ENCODE measurements around the gene ABCA4. TPM values are rescaled to one million over a fixed set of nuclear protein-coding genes. Genes with fewer than 3 reads are reported as not detected.
A peak's percentile ranks its signal among the peaks of the same experiment; 100 is the strongest.

Gene ABCA4
- total RNA-seq, 1 experiment from 2014 or later, result not detected

GRCh38 chr1:94084547-94084946 is 36.4 kb downstream of the ABCA4 start:
- intact Hi-C loops (cut with micrococcal nuclease), result no loop called here
- ChIA-PET POLR2A (no interaction called here), CTCF (interaction anchor here (0.6 to 1.6 kb wide), 2 partner anchors 11 to 131 kb away, joined by 3 to 6 read pairs; no protein-coding TSS in a partner anchor)
- TF ChIP-seq, protein P1, sequence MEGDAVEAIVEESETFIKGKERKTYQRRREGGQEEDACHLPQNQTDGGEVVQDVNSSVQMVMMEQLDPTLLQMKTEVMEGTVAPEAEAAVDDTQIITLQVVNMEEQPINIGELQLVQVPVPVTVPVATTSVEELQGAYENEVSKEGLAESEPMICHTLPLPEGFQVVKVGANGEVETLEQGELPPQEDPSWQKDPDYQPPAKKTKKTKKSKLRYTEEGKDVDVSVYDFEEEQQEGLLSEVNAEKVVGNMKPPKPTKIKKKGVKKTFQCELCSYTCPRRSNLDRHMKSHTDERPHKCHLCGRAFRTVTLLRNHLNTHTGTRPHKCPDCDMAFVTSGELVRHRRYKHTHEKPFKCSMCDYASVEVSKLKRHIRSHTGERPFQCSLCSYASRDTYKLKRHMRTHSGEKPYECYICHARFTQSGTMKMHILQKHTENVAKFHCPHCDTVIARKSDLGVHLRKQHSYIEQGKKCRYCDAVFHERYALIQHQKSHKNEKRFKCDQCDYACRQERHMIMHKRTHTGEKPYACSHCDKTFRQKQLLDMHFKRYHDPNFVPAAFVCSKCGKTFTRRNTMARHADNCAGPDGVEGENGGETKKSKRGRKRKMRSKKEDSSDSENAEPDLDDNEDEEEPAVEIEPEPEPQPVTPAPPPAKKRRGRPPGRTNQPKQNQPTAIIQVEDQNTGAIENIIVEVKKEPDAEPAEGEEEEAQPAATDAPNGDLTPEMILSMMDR (IDR thresholded peaks at IDR 0.05; ENCODE audit: unreplicated experiment), result no peak
- no peak overlapping the region for H3K27ac Mint-ChIP-seq (ENCODE audit: low read depth, unreplicated experiment)
- BruUV-seq (replicated peaks), result no TSS peak
- H3K9me3 Mint-ChIP-seq (ENCODE audit: unreplicated experiment), result no peaks in the 10 kb centered on the region
- H3K27me3 Mint-ChIP-seq (ENCODE audit: insufficient read depth, unreplicated experiment), result no peaks in the 10 kb centered on the region
- H3K4me1 Mint-ChIP-seq (ENCODE audit: insufficient read depth, unreplicated experiment), result peaks cover 13% of the 10 kb centered on the region
- no peak overlapping the region for H3K4me3 Mint-ChIP-seq (ENCODE audit: unreplicated experiment)
- no peak for DNase-seq (ENCODE audit: unreplicated experiment)
- H3K36me3 Mint-ChIP-seq (ENCODE audit: insufficient read depth, unreplicated experiment), result no peaks in the 10 kb centered on the region

- no peaks in the 10 kb centered on the region for H3K9me3 Mint-ChIP-seq (ENCODE audit: unreplicated experiment)
- H3K4me3 Mint-ChIP-seq (ENCODE audit: unreplicated experiment), result no peak overlapping the region
- no TSS peak for BruUV-seq (replicated peaks)
- H3K27me3 Mint-ChIP-seq (ENCODE audit: insufficient read depth, unreplicated experiment), result no peaks in the 10 kb centered on the region
- TF ChIP-seq, protein P1 (IDR thresholded peaks at IDR 0.05; ENCODE audit: unreplicated experiment), result no peak
- no peak overlapping the region for H3K27ac Mint-ChIP-seq (ENCODE audit: low read depth, unreplicated experiment)
- intact Hi-C loops (cut with micrococcal nuclease), result no loop called here
- no peak for DNase-seq (ENCODE audit: unreplicated experiment)
- no peaks in the 10 kb centered on the region for H3K36me3 Mint-ChIP-seq (ENCODE audit: insufficient read depth, unreplicated experiment)
- peaks cover 13% of the 10 kb centered on the region for H3K4me1 Mint-ChIP-seq (ENCODE audit: insufficient read depth, unreplicated experiment)
- CTCF ChIA-PET, result interaction anchor here (0.6 to 1.6 kb wide), 5 partner anchors 11 to 253 kb away, joined by 3 to 6 read pairs (median 3); no protein-coding TSS in a partner anchor
- POLR2A ChIA-PET, result interaction anchor here (1.0 kb wide), 1 partner anchor 252 kb away, joined by 3 read pairs; no protein-coding TSS in a partner anchor
Observed at GRCh38 chr1:94084085-94084484, 36.9 kb downstream of the ABCA4 start.

GRCh38 chr1:94083681-94084080 is 37.3 kb downstream of the ABCA4 start:
- Mint-ChIP-seq H3K36me3 (ENCODE audit: insufficient read depth, unreplicated experiment) (no peaks in the 10 kb centered on the region), H3K4me3 (ENCODE audit: unreplicated experiment) (no peak overlapping the region), H3K4me1 (ENCODE audit: insufficient read depth, unreplicated experiment) (peaks cover 13% of the 10 kb centered on the region), H3K27ac (ENCODE audit: low read depth, unreplicated experiment) (no peak overlapping the region), H3K27me3 (ENCODE audit: insufficient read depth, unreplicated experiment) (no peaks in the 10 kb centered on the region), H3K9me3 (ENCODE audit: unreplicated experiment) (no peaks in the 10 kb centered on the region)
- TF ChIP-seq, protein P1 (IDR thresholded peaks at IDR 0.05; ENCODE audit: unreplicated experiment), result no peak
- CTCF ChIA-PET, result interaction anchor here (0.6 to 0.9 kb wide), 4 partner anchors 21 to 253 kb away, joined by 3 to 4 read pairs (median 3); no protein-coding TSS in a partner anchor
- no peak for DNase-seq (ENCODE audit: unreplicated experiment)
- BruUV-seq (replicated peaks), result no TSS peak
- POLR2A ChIA-PET, result interaction anchor here (1.0 kb wide), 1 partner anchor 252 kb away, joined by 3 read pairs; no protein-coding TSS in a partner anchor
- intact Hi-C loops (cut with micrococcal nuclease), result no loop called here

- intact Hi-C loops (cut with micrococcal nuclease), result no loop called here
- Mint-ChIP-seq H3K4me1 (ENCODE audit: insufficient read depth, unreplicated experiment) (peaks cover 13% of the 10 kb centered on the region), H3K36me3 (ENCODE audit: insufficient read depth, unreplicated experiment) (no peaks in the 10 kb centered on the region), H3K27me3 (ENCODE audit: insufficient read depth, unreplicated experiment) (no peaks in the 10 kb centered on the region), H3K9me3 (ENCODE audit: unreplicated experiment) (no peaks in the 10 kb centered on the region), H3K4me3 (ENCODE audit: unreplicated experiment) (no peak overlapping the region), H3K27ac (ENCODE audit: low read depth, unreplicated experiment) (peak overlapping the region; percentile 29)
- TF ChIP-seq, protein P1 (IDR thresholded peaks at IDR 0.05; ENCODE audit: unreplicated experiment), result no peak
- DNase-seq (ENCODE audit: unreplicated experiment), result peak; percentile 95
- BruUV-seq (replicated peaks), result no TSS peak
- ChIA-PET CTCF (interaction anchor here (1.1 to 1.3 kb wide), 2 partner anchors 19 to 254 kb away, joined by 3 to 4 read pairs; no protein-coding TSS in a partner anchor), POLR2A (interaction anchor here (0.7 to 1.4 kb wide), 5 partner anchors 11 to 257 kb away, joined by 3 to 7 read pairs (median 4); no protein-coding TSS in a partner anchor)
Observed at GRCh38 chr1:94081566-94082344, 39.2 kb downstream of the ABCA4 start.
